Measurements from ENCODE around the gene MARCHF10.

DNA sequence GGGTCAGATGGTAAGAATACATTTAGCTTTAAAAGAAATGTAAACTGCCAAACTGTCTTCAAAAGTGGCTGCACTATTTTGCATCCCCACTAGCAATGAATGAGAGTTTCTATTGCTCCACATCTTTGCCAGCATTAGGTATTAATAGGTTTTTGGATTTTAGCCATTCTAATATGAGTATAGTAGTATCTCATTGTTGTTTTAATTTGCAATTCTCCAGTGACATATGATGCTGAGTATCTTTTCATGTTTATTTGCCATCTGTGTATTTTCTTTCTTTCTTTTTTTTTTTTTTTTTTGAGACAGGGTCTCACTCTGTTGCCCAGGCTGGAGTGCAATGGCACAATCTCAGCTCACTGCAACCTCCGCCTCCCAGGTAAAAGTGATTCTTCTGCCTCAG lies 24.3 kb upstream of the MARCHF10 start:
- TF ChIP-seq TCF7L2 (IDR thresholded peaks at IDR 0.05; ENCODE audit: borderline replicate concordance, extremely low read depth, insufficient read depth, insufficient read length) (no peak), ZNF274 (IDR thresholded peaks at IDR 0.05; ENCODE audit: low read depth, low read length) (no peak), ZFX (IDR thresholded peaks at IDR 0.05) (no peak), EZH2 (IDR thresholded peaks at IDR 0.05) (no peak), POLR2A (IDR thresholded peaks at IDR 0.05; ENCODE audit: borderline replicate concordance, extremely low read depth, insufficient read depth, insufficient read length) (no peak), POLR2AphosphoS5 (IDR thresholded peaks at IDR 0.05; ENCODE audit: low read depth, low read length) (no peak), SIN3A (IDR thresholded peaks at IDR 0.05; ENCODE audit: low read depth) (no peak), RAD21 (IDR thresholded peaks at IDR 0.05; ENCODE audit: low read depth) (no peak)
- TF ChIP-seq, protein P1, sequence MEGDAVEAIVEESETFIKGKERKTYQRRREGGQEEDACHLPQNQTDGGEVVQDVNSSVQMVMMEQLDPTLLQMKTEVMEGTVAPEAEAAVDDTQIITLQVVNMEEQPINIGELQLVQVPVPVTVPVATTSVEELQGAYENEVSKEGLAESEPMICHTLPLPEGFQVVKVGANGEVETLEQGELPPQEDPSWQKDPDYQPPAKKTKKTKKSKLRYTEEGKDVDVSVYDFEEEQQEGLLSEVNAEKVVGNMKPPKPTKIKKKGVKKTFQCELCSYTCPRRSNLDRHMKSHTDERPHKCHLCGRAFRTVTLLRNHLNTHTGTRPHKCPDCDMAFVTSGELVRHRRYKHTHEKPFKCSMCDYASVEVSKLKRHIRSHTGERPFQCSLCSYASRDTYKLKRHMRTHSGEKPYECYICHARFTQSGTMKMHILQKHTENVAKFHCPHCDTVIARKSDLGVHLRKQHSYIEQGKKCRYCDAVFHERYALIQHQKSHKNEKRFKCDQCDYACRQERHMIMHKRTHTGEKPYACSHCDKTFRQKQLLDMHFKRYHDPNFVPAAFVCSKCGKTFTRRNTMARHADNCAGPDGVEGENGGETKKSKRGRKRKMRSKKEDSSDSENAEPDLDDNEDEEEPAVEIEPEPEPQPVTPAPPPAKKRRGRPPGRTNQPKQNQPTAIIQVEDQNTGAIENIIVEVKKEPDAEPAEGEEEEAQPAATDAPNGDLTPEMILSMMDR (IDR thresholded peaks at IDR 0.05 in 2 of 3, conservative IDR thresholded peaks at IDR 0.05 in 1 of 3; ENCODE audit: borderline replicate concordance in 1 of 3, insufficient read depth in 1 of 3, low read depth in 2 of 3, low read length in 2 of 3) = no peak
- TF ChIP-seq, protein P2, sequence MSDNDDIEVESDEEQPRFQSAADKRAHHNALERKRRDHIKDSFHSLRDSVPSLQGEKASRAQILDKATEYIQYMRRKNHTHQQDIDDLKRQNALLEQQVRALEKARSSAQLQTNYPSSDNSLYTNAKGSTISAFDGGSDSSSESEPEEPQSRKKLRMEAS (IDR thresholded peaks at IDR 0.05) = no peak
